ENCODE results near the gene CTBP2. TPM values are rescaled to one million over a fixed set of nuclear protein-coding genes. Genes with fewer than 3 reads are reported as not detected.

Gene CTBP2
- total RNA-seq, 1 donor from 2014 or later = 57.7 TPM

DNA sequence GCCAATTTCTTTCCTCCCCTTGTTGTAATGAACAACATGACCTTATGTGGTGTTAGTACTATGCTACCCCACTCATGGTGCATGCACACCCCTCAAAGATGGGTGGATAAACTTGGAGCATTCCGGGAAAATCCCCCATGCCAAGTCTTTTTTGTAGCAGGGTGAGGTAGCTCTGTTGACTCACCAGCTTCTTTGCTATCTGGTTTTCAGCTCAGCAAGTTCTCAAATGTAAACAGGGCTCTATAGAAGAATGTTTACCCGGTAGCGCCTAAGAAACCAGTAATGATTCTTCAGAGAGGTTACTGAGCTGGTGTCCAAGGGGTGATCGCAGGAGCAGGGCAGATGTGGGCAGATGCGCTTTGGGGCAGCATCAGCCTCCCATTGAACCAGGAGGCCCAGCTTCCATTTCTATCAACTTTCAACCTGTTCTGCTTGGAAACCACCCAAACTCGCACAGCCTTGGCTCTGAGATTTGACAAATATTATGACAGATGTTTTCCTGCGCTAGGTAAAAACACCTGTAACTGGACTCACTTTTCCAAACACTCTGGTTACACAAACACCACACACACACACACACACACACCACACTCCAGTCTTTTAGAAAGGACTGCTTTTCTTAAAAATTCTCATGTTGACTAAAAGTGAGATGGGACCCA is 130.7 kb downstream of the CTBP2 start:
- Histone ChIP-seq H3K27ac (peak overlapping the region; percentile 63 to 69), H3K9me3 (no peaks in the 10 kb centered on the region), H3K4me1 (peaks cover 9 to 49% of the 10 kb centered on the region in 2 donors), H3K4me3 (no peak overlapping the region), H3K36me3 (peaks cover 4 to 19% of the 10 kb centered on the region in 2 donors), H3K27me3 (no peaks in the 10 kb centered on the region)
- intact Hi-C loops (cut with DNase I) = loop anchor here (2.0 kb wide), 1 partner anchor 37 kb away; no protein-coding TSS in a partner anchor
- TF ChIP-seq, protein P1, sequence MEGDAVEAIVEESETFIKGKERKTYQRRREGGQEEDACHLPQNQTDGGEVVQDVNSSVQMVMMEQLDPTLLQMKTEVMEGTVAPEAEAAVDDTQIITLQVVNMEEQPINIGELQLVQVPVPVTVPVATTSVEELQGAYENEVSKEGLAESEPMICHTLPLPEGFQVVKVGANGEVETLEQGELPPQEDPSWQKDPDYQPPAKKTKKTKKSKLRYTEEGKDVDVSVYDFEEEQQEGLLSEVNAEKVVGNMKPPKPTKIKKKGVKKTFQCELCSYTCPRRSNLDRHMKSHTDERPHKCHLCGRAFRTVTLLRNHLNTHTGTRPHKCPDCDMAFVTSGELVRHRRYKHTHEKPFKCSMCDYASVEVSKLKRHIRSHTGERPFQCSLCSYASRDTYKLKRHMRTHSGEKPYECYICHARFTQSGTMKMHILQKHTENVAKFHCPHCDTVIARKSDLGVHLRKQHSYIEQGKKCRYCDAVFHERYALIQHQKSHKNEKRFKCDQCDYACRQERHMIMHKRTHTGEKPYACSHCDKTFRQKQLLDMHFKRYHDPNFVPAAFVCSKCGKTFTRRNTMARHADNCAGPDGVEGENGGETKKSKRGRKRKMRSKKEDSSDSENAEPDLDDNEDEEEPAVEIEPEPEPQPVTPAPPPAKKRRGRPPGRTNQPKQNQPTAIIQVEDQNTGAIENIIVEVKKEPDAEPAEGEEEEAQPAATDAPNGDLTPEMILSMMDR (IDR thresholded peaks at IDR 0.05) = no peak
- DNase-seq (ENCODE audit: low spot score in 2 of 2) = no peak

DNA sequence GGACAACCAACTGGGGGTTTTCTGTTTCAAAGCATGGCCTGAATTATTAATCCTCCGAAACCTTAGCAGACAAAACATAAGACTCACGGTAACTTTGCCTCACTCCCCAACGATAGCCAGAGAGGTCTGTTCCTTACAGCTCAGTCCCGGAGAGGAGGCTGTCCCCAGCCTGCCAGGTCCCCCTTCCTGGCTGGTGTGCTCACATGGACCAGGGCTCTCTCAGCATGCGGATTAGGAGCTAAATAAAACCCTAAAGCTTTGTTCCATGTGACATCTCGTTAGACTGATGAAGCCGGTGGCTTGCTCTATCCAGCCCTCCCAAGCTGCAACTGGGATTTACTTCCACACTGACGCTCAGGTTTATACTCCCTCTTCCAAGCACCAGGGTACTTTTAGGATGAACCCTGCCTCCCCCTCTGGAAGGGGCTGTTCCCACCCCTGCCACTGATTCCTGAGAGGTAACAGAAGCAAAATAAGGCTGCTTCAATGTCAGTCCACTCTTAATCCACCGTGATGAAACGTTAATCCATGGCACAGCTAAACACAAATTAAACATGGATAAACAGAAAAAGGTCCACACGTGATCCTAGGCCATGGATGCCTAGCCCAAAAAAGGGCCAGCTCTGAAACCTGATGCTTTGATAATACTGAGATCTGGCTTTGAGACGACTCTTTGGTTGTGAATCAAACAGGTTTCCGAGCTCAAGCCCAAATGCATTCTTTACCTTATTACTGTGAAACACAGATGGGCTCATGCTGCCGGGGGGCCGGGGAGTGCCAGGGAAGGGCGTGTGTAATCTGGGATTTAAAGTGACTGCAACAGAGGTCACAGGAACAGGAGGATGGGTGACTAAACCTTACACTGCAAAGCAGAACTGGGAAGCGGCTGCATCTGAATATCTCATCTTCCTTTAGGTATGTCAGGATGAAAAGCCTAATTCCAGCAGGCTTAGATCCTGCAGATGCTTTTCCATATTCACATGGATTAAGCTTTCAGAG is 132.2 kb downstream of the CTBP2 start:
- intact Hi-C loops (cut with DNase I) = no loop called here
- TF ChIP-seq, protein P1 (IDR thresholded peaks at IDR 0.05) = no peak
- no peaks in the 10 kb centered on the region for H3K9me3 ChIP-seq
- H3K27me3 ChIP-seq = no peaks in the 10 kb centered on the region
- peaks cover 4 to 19% of the 10 kb centered on the region in 2 donors for H3K36me3 ChIP-seq
- peaks cover 21 to 55% of the 10 kb centered on the region in 2 donors for H3K4me1 ChIP-seq
- peak overlapping the region in 1 of 2 donors; percentile 19 for H3K4me3 ChIP-seq
- H3K27ac ChIP-seq = peak overlapping the region; percentile 67 to 68
- DNase-seq (ENCODE audit: low spot score in 2 of 2) = no peak

DNA sequence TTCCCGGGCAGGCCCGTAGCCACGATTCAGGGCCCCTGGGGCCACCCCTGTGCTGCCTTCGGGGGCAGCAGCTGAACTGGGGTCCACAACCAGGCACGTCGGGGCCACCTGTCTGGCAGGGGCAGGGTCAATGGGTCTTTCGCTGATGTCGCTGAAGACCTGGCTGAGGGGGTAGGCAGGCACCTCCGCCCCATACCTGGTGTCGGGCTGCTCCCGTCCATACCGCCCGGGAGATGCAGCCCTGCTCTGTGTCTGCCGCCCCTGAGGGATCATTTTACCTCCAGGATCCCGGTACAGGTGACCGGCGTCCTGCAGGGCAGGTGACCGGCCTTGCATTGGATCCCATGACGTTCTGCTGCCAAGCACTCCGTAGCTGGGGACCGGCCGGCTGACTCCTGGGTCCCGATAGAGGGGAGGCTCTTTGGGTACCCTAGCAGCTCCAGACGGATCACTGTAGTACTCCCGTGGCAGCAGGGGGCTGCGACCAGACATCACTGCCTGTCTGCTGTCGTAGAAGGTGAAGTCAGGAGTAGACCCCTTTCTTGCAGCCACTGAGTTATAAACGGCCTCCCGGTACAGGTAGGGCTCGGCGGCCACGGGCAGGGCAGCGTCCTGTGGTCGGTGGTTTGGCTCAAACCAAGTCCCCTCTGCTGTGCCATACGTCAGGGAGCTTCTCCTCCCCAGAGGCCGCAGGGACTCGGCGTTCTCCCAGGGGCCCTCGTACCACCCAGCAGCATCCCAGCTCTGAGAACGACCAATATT is 133.2 kb downstream of the CTBP2 start:
- intact Hi-C loops (cut with DNase I) = no loop called here
- no peaks in the 10 kb centered on the region for H3K27me3 ChIP-seq
- H3K36me3 ChIP-seq = peaks cover 4 to 15% of the 10 kb centered on the region in 2 donors
- TF ChIP-seq, protein P1 (IDR thresholded peaks at IDR 0.05) = no peak
- peaks cover 28 to 66% of the 10 kb centered on the region in 2 donors for H3K4me1 ChIP-seq
- no peak for DNase-seq (ENCODE audit: low spot score in 2 of 2)
- H3K27ac ChIP-seq = peak overlapping the region; percentile 67 to 68
- no peak overlapping the region for H3K4me3 ChIP-seq
- no peaks in the 10 kb centered on the region for H3K9me3 ChIP-seq

DNA sequence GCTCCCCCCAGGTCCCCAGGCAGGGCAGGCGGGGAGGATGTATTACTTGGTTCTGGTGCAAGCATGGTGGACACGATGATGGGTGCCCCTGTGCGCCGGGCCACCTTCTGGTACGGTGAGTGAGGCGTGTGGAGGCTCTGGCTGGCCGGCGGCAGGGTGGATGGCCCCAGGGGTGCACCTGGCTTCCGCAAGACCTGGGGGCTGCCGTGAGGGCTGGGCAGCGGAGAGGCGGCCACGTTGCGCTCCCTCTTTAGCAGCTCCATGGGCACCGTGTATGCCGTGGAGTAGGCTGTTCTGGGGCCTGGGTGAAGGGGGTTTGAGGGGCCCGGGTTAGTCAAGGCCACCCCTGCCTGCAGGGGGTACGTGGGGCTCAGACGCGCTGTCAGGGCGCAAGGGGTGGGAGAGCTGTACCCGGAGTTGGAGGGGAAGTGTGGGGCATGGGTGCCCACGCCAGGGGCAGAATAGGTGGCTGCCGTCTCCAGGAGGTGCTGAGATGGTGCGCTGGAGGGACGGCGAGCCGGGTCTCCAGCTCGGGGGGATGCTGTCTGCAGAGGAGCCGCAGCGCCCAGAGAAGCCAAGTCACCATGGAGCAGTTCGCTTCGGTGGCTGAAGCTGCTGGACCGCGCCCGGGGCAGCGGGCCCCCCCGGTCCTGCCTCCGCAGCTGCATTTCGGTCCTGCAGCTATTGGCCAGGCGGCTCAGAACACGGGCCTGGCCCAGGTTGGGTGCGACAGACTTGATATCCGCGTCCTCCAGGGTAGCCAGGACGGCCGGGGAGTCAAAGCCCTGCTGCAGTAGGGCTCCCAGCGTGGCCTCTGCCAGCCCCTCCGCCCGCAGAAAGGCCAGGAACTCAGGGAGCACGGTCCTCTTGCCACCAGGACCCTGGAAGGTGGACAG is 134.1 kb downstream of the CTBP2 start:
- H3K9me3 ChIP-seq = no peaks in the 10 kb centered on the region
- TF ChIP-seq, protein P1 (IDR thresholded peaks at IDR 0.05) = no peak
- H3K4me3 ChIP-seq = no peak overlapping the region
- no peaks in the 10 kb centered on the region for H3K27me3 ChIP-seq
- no peak for DNase-seq (ENCODE audit: low spot score in 2 of 2)
- H3K36me3 ChIP-seq = peaks cover 4 to 15% of the 10 kb centered on the region in 2 donors
- peak overlapping the region; percentile 67 to 73 for H3K27ac ChIP-seq
- intact Hi-C loops (cut with DNase I) = no loop called here
- H3K4me1 ChIP-seq = peaks cover 30 to 68% of the 10 kb centered on the region in 2 donors

Measured in ascending aorta (tissue), 2 donors.